HG03342 (cell line): Measurements from ENCODE around the gene TCEAL4.

ENCODE experiments used
- ATAC-seq: cut with Tn5 transposase; IDR thresholded peaks from one replicate; pipeline ENCODE4 v1.9.1; 2021; ENCODE audit warnings: mild to moderate bottlenecking, moderate library complexity; ENCODE audit not compliant: unreplicated experiment

Gene TCEAL4

DNA sequence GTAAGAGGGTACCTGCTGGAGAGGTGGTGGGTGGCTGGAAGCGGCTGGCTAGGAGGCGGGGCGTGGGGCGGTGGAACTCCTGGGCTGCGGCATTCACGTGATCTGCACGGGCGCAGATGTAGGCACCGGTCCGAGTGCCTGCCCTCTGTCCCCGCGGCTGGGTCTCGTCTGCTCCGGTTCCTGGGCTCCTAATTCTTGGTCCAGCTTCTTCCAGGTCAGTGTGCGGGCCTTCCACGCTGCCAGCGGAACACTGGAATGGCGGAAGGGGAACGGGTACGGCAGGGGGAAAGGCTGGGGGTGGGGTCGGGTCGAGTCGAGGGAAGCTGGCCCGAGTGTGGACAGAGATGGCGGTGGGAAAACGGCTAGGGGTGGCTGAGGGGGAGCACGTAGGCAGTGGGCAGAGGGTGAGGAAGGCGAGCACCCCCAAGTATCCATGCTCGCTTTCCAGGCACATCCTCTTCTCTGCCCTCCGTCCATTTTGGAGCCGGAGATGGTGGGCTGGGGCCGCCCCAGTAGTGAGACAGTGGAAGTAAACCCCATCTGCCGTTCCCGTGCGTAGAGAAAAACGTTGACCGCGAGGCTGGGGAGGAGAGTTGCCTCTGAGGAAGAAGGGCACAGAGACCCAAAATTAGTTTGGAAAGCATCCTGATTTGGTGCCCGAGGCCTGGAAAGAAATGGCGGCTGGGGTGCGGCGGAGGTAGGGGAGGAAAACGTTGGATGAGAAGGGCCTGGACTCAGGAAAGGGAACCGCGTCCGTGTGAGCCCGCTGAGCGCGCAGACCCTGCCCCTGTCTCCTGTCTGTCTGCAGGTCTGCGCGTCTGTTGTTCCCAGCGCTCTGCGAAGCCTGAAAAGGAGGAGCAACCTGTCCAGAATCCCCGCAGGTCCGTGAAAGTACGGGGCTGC is at the start of gene TCEAL4:
TCEAL4 (plus strand) TSS at position 105 of the 903 bp plus-strand sequence. CDS start 1,161 bp downstream, outside the sequence.
- peak; percentile 67 for ATAC-seq

DNA sequence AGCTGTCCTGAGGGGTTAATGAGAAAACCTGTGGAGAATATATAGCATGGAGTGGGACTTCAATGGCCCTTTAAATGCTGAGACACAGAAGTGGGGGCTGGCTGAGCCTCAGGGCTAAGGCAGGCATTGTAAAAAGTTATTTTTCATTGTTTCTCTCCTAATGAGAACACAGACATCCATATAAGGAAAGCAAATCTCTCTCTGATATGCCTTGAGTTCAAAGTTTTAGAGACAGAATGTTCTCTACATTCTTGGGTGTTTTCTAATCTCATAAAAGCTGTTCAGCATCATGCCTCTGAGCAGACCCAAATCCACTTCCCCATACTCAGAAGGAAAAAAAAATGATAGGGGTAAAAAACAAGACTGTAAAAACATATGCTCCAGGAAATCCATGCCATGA is 49.2 kb upstream of the TCEAL4 start:
- no peak for ATAC-seq

DNA sequence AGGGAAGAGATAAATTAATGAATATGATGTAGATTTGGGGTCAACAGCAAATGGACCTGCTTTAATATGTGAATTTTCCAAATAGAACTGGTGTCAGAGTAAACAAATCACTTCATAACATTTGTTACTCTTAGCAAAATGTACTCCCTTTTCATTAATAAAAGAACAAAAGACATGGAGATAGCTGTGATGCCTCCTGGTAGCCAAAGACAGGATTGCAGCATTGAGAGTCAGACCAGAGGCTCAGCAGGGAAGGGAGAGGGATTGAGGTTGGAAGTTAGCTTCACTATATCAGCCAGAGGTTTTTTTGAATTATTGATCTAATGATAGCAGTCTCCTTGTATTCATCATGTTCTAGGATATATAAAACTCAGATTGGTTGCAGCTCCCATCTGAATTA is 48.6 kb upstream of the TCEAL4 start:
- ATAC-seq = no peak

DNA sequence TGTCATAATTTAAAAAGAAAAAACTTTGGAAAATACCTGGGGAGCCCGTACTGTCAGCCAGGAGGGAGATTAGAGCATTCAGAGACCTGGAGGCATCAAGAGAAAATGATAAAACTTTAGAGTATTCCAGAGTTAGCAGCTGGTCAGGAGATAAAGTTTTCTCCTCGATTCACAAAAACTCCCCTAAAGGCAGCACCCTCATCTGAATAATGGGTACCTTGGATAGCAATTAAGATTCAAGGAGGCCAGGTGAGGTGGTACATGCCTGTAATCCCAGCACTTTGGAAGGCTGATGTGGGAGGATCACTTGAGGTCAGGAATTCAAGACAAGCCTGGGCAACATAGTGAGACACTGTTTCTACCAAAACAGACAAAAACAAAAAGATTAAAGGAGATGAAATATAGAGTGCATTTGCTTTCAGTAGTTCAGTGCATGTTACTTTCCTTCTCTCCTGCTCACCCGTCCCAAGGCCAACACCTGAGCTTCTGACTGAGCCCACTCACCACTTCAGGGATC is 47.4 kb upstream of the TCEAL4 start:
- ATAC-seq = no peak

DNA sequence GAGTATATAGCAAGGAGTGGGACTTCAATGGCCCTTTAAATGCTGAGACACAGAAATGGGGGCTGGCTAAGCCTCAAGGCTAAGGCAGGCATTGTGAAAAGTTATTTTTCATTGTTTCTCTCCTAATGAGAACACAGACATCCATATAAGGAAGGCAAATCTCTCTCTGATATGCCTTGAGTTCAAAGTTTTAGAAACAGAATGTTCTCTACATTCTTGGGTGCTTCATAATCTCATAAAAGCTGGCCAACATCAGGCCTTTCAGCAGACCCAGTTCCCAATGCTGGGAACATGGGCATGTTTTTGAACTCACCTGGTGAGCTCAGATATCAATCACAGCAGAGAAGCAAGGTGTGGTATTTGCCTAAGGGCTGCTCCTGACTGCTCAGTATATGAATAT is 46.6 kb upstream of the TCEAL4 start:
- ATAC-seq = no peak

DNA sequence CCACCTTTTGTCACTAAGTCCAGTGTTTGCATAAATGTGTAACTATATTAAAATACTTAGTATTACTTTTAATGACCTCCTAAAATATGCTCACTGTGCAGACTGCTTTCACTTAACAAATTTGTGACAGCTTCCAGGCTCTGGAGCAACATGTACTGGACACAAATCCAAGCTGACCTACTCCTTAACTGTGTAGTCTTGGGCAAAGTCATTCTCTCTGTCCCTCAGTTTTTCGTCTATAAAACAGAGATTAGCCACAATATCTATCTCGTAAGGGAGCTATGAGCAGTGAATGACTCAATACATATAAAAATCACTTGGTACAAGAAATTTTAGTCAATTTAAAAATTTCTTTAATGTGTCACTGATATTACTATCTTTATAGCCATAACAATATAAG is 45.6 kb upstream of the TCEAL4 start:
- ATAC-seq = no peak

DNA sequence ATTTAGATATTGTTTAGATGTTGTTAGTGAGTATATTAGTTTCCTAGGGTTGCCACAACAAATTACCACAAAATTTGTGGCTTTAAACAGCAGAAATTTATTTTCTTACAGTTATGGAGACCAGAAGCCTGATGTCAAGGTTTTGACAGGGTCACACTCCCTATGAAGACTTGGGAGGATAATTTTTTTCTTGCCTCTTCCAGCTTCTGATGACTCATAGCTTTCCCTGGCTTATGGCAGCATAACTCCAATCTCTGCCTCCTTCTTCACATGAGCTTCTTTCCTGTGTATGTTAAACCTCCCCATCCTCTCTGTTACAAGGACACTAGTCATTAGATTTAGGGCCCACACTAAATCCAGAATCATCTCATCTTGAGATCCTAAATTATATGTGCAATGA is 45.2 kb upstream of the TCEAL4 start:
- ATAC-seq = no peak

DNA sequence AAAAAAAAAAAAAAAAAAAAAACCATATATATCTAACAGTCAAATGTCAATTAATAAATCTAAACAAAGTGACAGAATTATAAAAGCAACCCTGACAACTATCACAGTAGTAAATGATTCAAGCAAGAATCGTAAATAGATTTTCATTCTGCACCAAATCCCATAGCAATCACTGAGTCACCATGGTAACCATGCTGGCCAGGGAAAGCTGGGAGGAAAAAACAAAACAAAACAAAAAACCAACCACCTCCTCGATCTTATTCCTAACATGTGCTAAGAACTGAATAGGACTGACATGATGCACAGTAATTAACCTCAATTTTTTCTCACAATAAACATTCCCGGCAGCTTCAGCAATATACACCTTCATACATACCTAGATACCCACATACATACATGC is 35.4 kb upstream of the TCEAL4 start:
- no peak for ATAC-seq

DNA sequence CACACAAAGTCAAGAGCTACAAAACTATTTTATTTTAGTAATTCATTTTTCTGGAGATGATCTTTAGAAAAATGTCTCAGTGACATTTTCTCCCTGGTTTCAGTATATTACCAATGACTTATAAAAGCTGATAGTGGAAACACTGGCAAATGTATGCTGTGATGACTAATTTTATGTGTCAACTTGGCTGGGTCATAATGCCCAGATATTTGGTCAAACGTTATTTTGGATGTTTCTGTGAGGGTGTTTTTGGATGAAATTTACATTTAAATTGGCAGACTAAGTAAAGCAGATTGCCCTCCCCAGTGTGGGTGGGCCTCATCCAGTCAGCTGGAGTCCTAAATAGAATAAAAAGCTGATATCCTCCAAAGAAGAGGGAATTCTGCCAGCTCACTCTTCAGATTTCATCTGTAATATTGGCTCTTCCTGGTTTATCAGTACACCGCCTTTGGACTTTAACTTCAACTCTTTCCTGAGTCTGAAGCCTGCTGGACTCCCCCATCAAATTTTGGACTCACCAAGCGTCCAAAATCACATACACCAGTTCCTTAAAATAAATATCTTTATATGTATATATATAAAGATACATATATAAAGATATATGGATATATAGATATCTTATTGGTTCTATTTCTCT is 34.8 kb upstream of the TCEAL4 start:
- no peak for ATAC-seq

DNA sequence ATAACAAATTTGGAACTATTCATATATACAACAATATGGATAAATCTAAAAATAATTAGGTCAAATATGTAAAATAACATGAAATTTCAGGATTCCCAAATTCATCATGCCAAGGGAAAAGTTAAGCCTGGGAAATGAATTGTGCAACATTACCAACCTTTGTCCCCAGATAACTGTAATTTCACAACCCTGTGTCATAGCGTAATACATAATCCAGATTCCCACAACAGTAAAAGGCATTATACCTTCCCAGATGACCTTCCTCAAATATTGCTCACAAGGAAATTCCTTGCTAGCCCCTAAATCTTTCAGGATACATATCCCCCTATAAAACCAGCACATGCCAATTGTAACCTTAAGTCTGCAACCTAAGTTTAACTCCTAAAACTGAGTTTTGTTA is 33.1 kb upstream of the TCEAL4 start:
- no peak for ATAC-seq

DNA sequence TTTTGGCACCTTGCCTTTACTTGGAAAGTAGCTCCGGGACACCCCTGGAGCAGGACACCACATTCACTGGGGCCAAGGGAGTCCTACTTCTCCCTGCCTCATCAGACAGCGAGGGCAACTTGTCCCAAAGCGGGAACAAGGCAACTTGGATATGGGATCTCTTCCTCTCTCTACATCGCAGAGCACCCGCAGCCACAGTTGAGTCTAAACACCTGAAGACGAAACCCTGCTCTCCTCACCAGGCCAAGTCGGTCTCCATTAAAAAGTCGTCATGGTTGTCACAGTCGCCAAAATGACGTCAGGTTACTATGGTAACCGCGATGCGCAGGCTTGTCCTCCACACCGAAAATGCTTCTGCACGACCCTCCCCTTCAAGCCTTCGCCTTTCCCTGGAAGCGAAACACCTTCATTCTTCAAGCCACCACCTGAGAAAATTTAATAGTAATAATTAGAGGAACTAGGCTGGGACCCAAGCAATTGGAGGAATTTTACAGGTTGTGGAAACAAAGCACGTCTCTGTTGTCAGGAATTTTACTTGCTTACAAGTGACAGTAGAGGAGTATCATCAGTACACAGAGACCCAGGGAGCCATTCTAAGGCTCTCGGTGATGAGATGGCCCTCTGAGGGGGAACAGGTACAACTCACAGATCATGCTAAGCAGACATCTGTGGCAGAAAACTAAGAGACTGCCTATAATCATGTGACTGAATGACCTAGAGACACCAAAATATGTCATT is 30.5 kb upstream of the TCEAL4 start:
- ATAC-seq = peak; percentile 97

DNA sequence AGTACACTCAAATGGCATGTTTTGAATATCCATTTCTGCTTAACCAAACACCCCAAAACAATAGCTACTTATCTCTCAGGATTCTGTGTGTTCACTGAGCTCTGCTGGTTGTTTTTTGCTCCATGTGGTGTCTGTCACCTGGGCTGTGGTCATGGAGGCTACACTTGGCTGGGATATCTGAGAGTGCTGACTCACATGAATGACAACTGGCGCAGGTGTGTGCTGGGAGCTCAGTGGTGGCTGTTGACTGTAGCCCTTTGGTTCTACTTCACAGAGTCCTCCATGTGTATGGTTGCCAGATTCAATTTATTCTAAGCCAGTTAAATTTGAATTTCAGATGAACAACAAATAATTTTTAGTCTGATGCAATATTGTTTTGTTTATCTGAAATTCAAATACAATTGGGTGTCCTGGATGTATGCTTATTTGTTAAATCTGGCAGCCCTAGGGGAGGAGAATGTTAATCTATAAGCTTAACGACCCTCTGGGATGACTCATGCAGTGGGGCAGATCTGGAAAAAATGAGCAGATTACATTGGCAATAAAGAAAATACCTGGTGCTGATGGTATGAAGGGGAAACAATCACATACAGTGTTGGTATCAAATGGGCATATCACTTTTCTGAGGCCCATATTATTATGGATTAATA is 28.2 kb upstream of the TCEAL4 start:
- ATAC-seq = no peak

DNA sequence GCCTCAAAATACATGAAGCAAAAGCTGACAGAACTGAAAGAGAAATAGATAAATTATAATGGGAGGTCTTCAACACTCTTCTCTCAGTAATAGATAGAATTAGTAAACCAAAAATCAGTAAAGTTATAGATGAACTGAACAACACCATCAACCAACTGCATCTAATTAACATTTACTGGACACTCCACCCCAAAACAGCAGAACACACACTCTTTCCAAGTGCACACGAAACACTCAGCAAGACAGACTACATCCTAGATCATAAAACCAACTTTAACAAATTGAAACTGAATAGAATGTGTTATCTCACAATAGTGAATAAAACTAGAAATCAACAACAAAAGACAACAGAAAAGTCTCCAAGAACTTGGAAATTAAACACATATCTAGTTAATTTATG is 25.1 kb upstream of the TCEAL4 start:
- no peak for ATAC-seq

DNA sequence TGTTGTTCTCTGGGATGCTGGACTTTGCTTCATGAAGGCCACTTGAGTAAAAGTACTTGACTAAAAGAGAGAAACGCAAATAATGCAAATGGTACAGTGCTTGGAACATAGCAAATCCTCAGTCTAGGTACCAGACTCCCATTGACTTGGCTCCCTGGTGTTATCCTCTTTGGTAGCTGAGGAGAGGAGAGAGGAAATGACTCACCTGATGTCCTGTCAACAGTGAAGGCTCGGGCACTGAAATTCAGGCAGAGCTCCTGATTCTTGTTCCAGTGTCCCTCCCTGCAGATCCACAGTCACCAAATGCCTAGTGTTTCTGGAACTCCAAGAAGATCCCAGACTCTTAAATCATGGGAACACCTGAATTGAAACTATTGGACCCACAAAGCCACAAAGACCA is 22.5 kb upstream of the TCEAL4 start:
- no peak for ATAC-seq

DNA sequence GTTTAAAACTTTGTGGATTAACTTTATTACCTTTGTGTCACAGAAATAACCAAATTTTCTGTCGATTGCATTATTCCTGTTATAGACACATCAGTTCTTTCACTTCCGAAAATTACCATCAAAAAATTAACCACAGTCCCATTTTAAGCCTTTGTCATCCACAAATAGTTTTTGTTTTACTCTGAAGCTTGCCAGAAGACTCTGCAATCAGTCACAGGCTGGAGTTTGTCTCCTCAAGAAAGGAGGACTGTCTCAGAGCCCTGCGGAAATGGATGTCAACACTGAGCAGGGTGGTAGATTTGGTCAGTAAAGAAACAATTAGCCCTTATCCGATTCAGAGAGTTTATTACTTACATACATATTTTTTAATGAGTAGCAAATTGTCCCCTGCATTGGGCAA is 20.1 kb upstream of the TCEAL4 start:
- ATAC-seq = peak; percentile 79

DNA sequence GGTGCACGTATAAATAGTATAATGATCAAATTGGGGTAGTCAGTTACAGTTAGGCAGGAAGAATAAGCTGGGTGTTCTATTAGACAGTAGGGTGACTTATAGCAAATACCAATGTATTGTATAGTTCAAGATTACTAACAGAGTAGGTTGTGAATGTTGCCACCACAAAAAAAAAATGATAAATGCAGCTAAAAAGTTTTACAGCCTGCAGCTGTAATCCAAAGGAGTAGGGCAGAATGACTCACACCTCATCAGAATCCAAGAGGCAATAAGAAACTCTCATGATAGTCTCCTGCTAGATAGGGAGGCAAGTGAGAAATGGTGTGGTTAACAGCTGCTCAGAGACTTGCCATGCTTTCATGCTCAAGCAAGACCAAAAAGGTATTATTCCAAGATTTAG is 19.6 kb upstream of the TCEAL4 start:
- ATAC-seq = peak; percentile 37

DNA sequence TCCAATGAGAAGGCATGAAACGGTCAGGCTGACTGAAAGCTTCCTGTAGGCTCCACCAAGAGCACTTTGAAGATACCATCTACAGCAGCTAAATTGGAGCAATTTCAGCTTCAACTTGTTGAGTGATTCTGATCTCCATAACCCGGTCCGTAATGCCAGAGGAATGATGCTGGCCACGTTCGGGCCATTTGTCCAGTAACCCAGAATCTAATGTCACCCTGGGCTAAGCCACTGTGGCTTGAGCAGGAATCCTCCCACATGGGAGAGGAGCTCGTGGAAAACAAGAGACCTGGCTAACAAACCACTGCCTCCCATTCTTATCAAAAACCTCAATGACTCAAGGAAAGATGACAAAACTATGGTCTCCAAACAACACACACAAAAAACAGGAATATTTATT is 14.2 kb upstream of the TCEAL4 start:
- ATAC-seq = no peak

DNA sequence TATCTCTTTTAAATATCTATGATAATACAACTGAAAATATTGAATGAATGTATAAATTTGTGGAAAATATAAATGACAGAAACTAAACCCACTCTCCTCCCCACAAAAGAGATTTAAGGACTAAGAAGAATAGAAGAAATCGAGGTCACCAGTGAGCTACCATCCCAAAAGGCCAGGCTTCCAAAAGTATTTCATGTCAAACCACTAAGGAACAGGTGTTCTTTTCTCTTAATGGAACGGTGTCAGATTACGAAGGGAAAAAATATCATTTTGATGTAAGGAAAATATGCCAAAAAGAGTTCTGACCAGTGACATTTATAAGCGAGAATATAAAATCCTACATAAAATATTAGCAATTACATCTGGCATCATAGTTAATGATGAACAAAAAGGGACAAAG is 13.6 kb upstream of the TCEAL4 start:
- no peak for ATAC-seq

DNA sequence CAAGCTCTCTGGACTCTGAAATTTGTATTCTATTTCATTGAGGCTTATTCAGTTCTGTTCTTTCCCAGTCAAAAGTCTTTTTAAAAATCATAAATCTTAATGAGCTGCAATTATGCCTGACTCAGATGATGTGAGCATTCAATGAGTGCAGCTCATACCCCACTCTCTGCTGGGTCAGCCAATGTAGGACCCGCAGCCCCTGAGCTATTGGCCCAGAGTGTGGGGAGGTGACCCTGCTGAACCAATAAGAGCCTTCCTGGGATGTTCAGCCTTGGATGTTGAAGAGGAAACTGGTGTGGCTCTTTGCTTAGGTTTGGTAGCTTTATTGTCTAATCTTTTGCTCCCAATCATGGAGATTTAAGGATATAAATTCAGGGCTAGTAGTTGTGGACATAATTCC is 12.1 kb upstream of the TCEAL4 start:
- ATAC-seq = no peak

DNA sequence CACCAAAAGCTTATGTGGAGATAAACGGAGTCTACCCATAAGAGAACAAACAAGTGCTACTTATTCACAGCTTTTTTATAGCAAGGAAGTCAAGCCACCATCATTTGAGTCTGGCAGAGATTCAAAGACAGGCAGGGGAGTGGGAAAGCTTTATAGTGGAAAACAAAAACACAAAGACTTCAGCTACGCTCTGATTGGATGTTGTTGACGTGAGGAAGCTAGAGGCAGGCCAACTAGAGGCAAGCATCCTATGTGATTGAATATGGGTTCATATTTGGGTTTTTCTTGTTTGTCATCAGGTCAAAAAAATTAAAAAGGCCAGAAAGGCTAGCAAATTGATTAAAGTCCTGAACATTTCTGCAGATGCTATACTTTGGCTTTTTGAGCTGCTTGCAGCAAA is 719 bp upstream of the TCEAL4 start:
- no peak for ATAC-seq

DNA sequence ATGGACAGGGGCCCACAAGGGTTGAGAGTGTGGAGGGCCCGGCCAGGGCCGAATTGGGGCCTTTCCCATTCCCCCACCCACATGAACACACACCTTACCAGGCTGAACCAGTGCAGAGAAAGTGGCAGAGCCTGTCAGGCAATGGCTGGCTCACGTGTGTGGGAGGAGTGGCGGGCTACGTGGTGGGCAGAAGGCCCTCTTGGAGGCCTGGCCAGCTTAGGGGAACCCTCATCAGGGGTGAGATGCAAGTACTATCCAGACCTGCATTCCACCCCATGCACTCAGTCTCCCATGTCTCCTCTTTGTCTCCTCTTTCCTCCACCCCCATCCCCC is 965 bp downstream of the TCEAL4 start:
- ATAC-seq = peak; percentile 29
